Duodenal mucosa (tissue), 2 donors: ENCODE results near the gene ITPRIPL2.

Source experiments
- H3K27ac ChIP-seq: one replicate; pipeline ENCODE4 v1.7.0; 2013; ENCODE audit warnings: low read depth, low read length
- H3K27me3 ChIP-seq, 2 donors: one replicate each; pipeline ENCODE4 v1.7.0; 2013; ENCODE audit warnings: low read length in 2 of 2, control low read depth in 1 of 2; ENCODE audit not compliant: insufficient read depth in 2 of 2, control insufficient read depth in 1 of 2
- H3K36me3 ChIP-seq, 2 donors: one replicate each; pipeline ENCODE4 v1.7.0; 2013; ENCODE audit warnings: low read length in 2 of 2, control low read depth in 1 of 2; ENCODE audit not compliant: insufficient read depth in 2 of 2, control insufficient read depth in 1 of 2
- H3K4me1 ChIP-seq, 2 donors: one replicate each; pipeline ENCODE4 v1.7.0; 2013; ENCODE audit warnings: low read length in 2 of 2, control low read depth in 1 of 2; ENCODE audit not compliant: insufficient read depth in 2 of 2, control insufficient read depth in 1 of 2
- H3K4me3 ChIP-seq, 2 donors: one replicate each; pipeline ENCODE4 v1.7.0; 2013; ENCODE audit warnings: low read length in 2 of 2, low read depth in 1 of 2
- H3K9ac ChIP-seq, 2 donors: one replicate each; pipeline ENCODE4 v1.7.0; 2013; ENCODE audit warnings: low read length in 2 of 2, low read depth in 1 of 2
- H3K9me3 ChIP-seq, 2 donors: one replicate each; pipeline ENCODE4 v1.7.0; 2013; ENCODE audit warnings: low read length in 2 of 2, control low read depth in 1 of 2; ENCODE audit not compliant: control insufficient read depth in 1 of 2

ITPRIPL2 gene

DNA sequence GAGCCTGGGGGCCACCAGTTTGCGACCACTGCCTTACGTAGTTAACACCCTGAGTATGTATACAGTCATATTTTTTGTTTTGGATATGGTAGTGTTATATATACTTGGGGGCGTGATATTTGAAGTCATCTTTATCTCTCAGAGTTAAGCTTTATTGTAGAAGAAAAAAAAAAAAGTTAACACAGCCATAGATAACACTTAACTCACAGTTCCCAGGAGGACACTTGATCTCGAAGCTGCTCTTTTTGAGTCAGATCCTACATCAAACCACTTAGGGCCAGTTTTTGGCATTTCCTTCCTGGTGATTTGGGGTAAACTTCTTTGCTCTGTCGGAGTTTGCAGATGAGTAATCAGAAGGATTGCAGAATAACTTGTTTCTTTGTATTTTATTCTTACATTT lies 5.8 kb downstream of the ITPRIPL2 start:
- no peaks in the 10 kb centered on the region for H3K9me3 ChIP-seq
- H3K36me3 ChIP-seq: peaks cover 0 to 8% of the 10 kb centered on the region in 2 donors
- H3K9ac ChIP-seq: no peak overlapping the region
- H3K4me1 ChIP-seq: peaks cover 37 to 41% of the 10 kb centered on the region in 2 donors
- no peaks in the 10 kb centered on the region for H3K27me3 ChIP-seq
- peak overlapping the region in 1 of 2 donors; percentile 56 for H3K4me3 ChIP-seq
- peak overlapping the region; percentile 52 for H3K27ac ChIP-seq

DNA sequence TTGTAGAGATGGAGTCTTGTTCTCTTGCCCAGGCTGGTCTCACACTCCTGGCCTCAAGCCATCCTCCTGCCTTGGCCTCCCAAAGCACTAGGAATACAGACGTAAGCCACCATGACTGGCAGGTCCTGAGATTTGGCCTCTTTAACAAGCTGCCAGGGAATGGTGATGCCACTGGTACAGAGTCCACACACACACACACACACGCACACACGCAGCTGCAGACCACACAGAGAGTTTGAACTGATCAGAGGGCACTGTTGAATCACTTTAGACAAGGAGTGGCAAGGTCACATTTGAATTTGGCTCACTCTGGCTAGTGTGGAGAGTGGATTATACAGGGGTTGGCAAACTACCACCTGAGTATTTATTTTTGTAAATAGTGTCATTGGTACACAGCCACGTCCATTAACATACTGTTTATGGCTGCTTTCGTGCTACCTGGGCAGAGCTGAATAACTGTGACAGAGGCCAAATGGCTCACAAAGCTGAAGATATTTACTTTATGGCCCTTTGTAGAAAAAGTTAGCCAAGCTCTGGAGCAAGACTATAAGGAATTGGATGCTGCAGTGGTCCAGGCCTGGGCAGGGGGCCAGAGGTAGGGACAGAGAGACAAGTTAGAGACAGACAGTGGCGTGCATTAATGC lies 9.9 kb downstream of the ITPRIPL2 start:
- peak overlapping the region; percentile 11 for H3K27ac ChIP-seq
- H3K36me3 ChIP-seq: no peaks in the 10 kb centered on the region
- H3K4me3 ChIP-seq: no peak overlapping the region
- no peaks in the 10 kb centered on the region for H3K9me3 ChIP-seq
- H3K27me3 ChIP-seq: no peaks in the 10 kb centered on the region
- no peak overlapping the region for H3K9ac ChIP-seq
- peaks cover 19 to 28% of the 10 kb centered on the region in 2 donors for H3K4me1 ChIP-seq

GRCh38 chr16:19126300-19126699 lies 12.5 kb downstream of the ITPRIPL2 start:
- no peaks in the 10 kb centered on the region for H3K9me3 ChIP-seq
- H3K27ac ChIP-seq: no peak overlapping the region
- no peaks in the 10 kb centered on the region for H3K27me3 ChIP-seq
- H3K36me3 ChIP-seq: no peaks in the 10 kb centered on the region
- H3K4me1 ChIP-seq: peaks cover 23 to 26% of the 10 kb centered on the region in 2 donors
- no peak overlapping the region for H3K4me3 ChIP-seq
- no peak overlapping the region for H3K9ac ChIP-seq

DNA sequence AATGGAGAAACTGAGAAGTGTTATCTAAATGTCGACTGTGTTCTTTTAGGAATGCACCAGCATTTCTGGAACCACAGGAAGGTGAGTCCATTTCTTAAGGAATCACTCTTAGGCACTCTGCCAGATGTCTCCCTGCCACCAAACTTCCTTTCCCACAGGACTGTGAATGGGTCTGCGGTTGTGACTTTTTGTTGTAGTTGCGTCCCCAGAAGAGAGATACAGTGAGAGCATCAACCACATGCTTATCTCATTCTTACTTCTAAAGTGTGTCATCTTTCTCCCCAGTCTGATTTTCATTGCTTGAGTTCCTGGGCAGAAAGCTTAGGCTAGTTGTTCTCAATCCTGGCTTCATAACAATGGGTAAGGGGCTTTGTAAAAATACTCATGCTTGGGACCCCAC lies 13.4 kb downstream of the ITPRIPL2 start:
- Histone ChIP-seq H3K36me3 (no peaks in the 10 kb centered on the region), H3K27ac (no peak overlapping the region), H3K27me3 (no peaks in the 10 kb centered on the region), H3K9ac (no peak overlapping the region), H3K4me1 (peaks cover 32 to 35% of the 10 kb centered on the region in 2 donors), H3K4me3 (no peak overlapping the region), H3K9me3 (no peaks in the 10 kb centered on the region)

GRCh38 chr16:19127674-19128131 lies 13.9 kb downstream of the ITPRIPL2 start:
- H3K4me3 ChIP-seq: no peak overlapping the region
- no peaks in the 10 kb centered on the region for H3K36me3 ChIP-seq
- peaks cover 33 to 37% of the 10 kb centered on the region in 2 donors for H3K4me1 ChIP-seq
- no peaks in the 10 kb centered on the region for H3K9me3 ChIP-seq
- no peak overlapping the region for H3K27ac ChIP-seq
- H3K9ac ChIP-seq: no peak overlapping the region
- H3K27me3 ChIP-seq: no peaks in the 10 kb centered on the region

DNA sequence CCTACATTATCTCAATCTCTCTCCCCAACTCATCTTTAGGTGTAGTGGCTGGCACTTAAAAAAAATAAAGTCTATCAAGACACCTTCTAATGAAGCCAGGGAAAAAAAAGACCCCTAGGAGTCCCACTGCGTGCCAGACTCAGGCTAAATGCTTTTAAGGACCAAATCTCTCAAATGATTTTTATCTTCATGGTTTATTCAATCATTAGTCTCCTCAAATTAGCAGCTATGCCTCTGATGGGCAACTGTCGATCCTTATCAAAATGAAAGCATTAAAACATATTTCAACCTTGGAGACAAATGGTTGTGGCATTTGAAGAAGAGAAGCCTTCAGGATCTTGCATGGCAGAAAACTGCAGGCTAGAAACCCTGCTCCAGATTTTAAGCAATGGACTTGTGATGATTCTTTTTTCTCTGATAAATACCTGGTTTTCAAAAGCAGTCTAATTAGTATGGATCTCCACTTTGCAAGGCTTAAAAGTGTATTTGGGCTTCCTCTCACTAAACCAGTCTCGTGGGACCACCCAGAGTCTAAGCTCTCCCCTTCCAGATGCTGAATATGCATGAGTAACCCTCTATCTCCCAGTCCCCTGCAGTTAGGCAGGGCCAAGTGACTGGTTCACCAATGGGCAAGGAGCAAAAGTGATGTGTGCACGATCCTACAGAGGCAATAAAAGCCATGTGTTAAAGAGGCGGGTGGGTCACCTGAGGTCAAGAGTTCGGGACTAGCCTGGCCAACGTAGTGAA lies 14.9 kb downstream of the ITPRIPL2 start:
- Histone ChIP-seq H3K27ac (no peak overlapping the region), H3K27me3 (no peaks in the 10 kb centered on the region), H3K4me1 (peaks cover 33 to 37% of the 10 kb centered on the region in 2 donors), H3K9me3 (no peaks in the 10 kb centered on the region), H3K36me3 (no peaks in the 10 kb centered on the region), H3K4me3 (no peak overlapping the region), H3K9ac (no peak overlapping the region)

GRCh38 chr16:19130385-19130784 lies 16.6 kb downstream of the ITPRIPL2 start:
- Histone ChIP-seq H3K27ac (peak overlapping the region; percentile 45), H3K4me1 (peaks cover 33% of the 10 kb centered on the region in 2 donors)

DNA sequence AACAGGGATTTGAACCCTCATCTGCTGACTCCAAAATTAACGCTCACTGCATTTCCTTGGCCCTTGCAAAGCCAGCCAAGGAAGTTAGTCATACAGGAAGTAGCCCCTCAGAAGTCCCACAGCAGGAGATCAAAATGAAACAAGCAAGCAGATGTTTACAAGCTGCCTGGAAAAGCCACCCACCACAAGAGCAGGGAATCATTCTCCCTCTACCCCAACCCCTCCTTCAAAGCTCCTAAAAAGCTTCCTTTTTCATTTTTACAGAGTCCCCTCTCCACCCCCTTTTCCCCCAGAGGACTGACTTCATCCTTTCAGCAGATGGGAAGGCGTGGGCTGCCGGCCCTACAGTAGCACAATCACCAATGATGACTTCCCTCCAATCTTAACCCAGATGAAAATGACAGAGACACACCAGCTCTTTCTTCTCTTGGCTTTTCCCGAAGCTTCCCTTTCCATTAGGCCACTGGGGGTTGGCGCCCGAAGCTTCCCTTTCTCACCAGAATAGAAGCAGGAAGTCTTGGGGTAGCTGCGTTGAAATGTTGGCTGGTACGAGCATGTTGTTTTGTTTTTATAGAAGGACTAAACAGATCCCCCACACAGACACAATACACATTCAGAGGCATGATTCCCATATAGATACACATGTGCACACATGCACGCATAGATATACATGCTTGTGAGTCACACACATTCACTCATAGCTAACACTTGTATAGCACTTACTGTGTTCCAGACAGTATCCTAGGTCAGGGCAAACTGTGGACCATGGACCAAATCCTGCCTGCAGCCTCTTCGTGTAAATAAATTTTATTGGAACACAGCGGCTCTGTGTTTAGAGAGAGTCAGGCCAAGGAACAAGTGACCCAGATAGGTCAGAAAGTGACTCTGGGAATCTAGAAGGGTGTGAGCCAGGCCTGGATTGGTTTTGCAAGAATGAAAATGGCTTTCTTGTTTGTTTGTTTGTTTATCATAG lies 17.4 kb downstream of the ITPRIPL2 start:
- H3K27ac ChIP-seq: peak overlapping the region; percentile 65
- no peaks in the 10 kb centered on the region for H3K27me3 ChIP-seq
- no peaks in the 10 kb centered on the region for H3K9me3 ChIP-seq
- peak overlapping the region in 1 of 2 donors; percentile 8 for H3K9ac ChIP-seq
- H3K4me3 ChIP-seq: no peak overlapping the region
- H3K4me1 ChIP-seq: peaks cover 40 to 41% of the 10 kb centered on the region in 2 donors
- no peaks in the 10 kb centered on the region for H3K36me3 ChIP-seq

More at GRCh38 chr16:19130385-19130784, 16.6 kb downstream of the ITPRIPL2 start:
- Histone ChIP-seq H3K9me3 (no peaks in the 10 kb centered on the region), H3K27me3 (no peaks in the 10 kb centered on the region), H3K4me3 (no peak overlapping the region), H3K36me3 (no peaks in the 10 kb centered on the region), H3K9ac (no peak overlapping the region)

GRCh38 chr16:19131825-19132218 lies 18.1 kb downstream of the ITPRIPL2 start:
- H3K36me3 ChIP-seq: no peaks in the 10 kb centered on the region
- no peaks in the 10 kb centered on the region for H3K27me3 ChIP-seq
- no peak overlapping the region for H3K9ac ChIP-seq
- peak overlapping the region; percentile 42 for H3K27ac ChIP-seq
- H3K9me3 ChIP-seq: no peaks in the 10 kb centered on the region
- H3K4me1 ChIP-seq: peaks cover 47% of the 10 kb centered on the region in 2 donors
- H3K4me3 ChIP-seq: no peak overlapping the region
